ENCODE data around the gene NACC2. TPM values are rescaled to one million over a fixed set of nuclear protein-coding genes. Genes with fewer than 3 reads are reported as not detected.
A peak's percentile ranks its signal among the peaks of the same experiment; 100 is the strongest.

Gene NACC2
- total RNA-seq, 2 experiments from 2014 or later = 8.1 to 8.5 TPM

DNA sequence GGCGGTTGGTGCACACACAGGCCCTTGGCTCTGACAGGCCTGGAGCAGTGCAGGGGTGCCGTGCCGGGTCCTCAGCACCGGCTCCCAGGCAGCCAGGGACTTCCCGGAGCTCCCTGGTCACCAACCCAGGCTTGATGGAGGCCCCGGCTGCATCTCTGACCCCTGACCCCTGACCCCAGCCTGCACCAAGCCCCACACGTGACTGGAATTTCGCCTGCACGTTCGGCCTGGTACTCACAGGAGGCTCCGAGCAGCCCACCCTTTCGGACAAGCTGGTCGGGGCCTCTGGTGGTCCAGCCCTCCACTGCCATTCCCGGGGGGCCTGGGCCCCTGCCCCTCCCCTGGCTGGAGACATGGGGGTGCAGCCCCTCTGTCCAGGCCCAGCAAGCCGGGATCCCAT lies 108.5 kb downstream of the NACC2 start:
- no peaks in the 10 kb centered on the region for H3K36me3 Mint-ChIP-seq
- H3K9me3 Mint-ChIP-seq = no peaks in the 10 kb centered on the region

DNA sequence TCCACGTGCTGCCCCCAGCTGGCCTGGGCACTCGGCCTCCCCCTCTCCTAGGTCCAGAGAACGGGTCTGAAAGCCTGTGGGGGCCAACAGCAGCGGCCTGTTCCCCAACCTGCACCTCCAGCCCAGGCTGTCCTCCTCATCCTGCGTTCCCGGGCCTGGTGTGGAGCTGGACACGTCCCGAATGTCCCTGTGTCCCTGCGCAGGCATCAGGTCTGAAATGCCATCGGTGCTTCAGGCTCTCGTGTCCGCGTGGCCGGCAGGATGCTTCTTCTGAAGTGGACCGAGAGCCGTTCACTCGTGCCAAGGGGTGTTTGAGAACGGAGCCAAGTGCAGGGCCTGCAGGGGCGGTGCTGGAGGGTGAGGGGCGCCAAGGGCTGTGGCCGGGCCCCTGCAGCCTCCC lies 109.2 kb downstream of the NACC2 start:
- H3K4me3 Mint-ChIP-seq = no peak overlapping the region
- no peak for DNase-seq
- H3K4me1 Mint-ChIP-seq (ENCODE audit: low read depth) = peaks cover 3% of the 10 kb centered on the region
- POLR2A ChIA-PET = no interaction called here
- no peak overlapping the region for H3K27ac Mint-ChIP-seq
- intact Hi-C loops (cut with micrococcal nuclease) = no loop called here
- H3K36me3 Mint-ChIP-seq = no peaks in the 10 kb centered on the region
- CTCF ChIA-PET = no interaction called here
- no peaks in the 10 kb centered on the region for H3K9me3 Mint-ChIP-seq
- no peaks in the 10 kb centered on the region for H3K27me3 Mint-ChIP-seq

More for the DNA sequence above, 108.5 kb downstream of the NACC2 start:
- no peaks in the 10 kb centered on the region for H3K27me3 Mint-ChIP-seq
- no peak overlapping the region for H3K4me3 Mint-ChIP-seq
- no peak overlapping the region for H3K27ac Mint-ChIP-seq
- no peak for DNase-seq
- intact Hi-C loops (cut with micrococcal nuclease) = no loop called here
- ChIA-PET POLR2A (no interaction called here), CTCF (interaction anchor here (1.2 to 1.4 kb wide), 2 partner anchors 19 to 136 kb away, joined by 3 to 4 read pairs; no protein-coding TSS in a partner anchor)
- H3K4me1 Mint-ChIP-seq (ENCODE audit: low read depth) = peaks cover 7% of the 10 kb centered on the region

DNA sequence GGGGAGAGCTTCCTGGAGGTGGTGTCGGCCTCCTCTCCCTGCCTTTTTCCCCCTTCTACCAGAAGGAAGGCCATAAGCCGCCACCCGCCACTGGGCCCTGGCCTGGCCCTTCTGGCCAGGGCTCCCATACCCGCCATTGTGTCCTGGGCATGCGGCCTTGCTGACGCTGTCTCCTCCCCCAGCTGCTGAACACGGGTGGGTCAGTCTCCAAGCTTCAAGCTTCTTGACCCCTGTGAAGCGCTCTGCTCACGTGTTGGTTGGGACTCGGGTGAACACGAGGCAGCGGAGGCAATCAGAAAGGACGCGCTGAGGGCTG lies 109.7 kb downstream of the NACC2 start:
- no peak for DNase-seq
- intact Hi-C loops (cut with micrococcal nuclease) = no loop called here
- Mint-ChIP-seq H3K27ac (no peak overlapping the region), H3K9me3 (no peaks in the 10 kb centered on the region), H3K4me3 (no peak overlapping the region), H3K4me1 (ENCODE audit: low read depth) (peaks cover 3% of the 10 kb centered on the region), H3K27me3 (no peaks in the 10 kb centered on the region), H3K36me3 (no peaks in the 10 kb centered on the region)
- POLR2A ChIA-PET = no interaction called here
- CTCF ChIA-PET = no interaction called here

DNA sequence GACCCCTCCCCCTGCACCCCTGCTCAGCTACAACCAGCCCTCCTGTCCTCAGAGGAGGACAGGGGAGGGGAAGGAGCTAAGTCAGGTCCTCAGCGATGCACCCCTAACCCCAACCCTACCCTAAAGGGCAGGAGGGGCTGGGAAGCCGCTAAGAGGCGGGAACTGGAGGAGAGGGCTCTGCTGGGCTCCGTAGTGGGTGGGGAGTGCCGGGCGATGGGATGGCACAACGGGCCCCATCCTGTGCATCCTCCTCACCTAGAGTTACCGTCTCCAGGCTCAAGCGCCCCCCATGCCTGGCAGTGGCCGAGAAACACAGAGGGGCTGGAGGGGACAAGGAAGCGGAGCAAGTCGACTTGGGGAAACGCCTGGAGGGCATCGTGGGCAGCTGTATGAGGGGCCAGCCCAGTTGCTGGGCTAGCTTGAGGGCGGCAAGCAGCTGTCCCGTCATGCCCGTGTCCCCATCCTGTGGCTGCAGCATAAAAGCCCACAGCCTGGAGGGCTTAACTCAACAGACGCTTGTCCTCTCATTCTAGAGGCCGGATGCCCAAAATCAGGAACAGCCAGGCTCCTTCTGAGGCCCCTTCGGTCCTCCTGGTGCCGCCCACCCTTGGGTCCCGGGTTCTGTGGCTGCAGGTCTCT lies 110.9 kb downstream of the NACC2 start:
- POLR2A ChIA-PET = no interaction called here
- H3K9me3 Mint-ChIP-seq = no peaks in the 10 kb centered on the region
- no peaks in the 10 kb centered on the region for H3K27me3 Mint-ChIP-seq
- DNase-seq = no peak
- CTCF ChIA-PET = no interaction called here
- peaks cover 6% of the 10 kb centered on the region for H3K4me1 Mint-ChIP-seq (ENCODE audit: low read depth)
- no peaks in the 10 kb centered on the region for H3K36me3 Mint-ChIP-seq
- intact Hi-C loops (cut with micrococcal nuclease) = no loop called here
- no peak overlapping the region for H3K27ac Mint-ChIP-seq
- no peak overlapping the region for H3K4me3 Mint-ChIP-seq

DNA sequence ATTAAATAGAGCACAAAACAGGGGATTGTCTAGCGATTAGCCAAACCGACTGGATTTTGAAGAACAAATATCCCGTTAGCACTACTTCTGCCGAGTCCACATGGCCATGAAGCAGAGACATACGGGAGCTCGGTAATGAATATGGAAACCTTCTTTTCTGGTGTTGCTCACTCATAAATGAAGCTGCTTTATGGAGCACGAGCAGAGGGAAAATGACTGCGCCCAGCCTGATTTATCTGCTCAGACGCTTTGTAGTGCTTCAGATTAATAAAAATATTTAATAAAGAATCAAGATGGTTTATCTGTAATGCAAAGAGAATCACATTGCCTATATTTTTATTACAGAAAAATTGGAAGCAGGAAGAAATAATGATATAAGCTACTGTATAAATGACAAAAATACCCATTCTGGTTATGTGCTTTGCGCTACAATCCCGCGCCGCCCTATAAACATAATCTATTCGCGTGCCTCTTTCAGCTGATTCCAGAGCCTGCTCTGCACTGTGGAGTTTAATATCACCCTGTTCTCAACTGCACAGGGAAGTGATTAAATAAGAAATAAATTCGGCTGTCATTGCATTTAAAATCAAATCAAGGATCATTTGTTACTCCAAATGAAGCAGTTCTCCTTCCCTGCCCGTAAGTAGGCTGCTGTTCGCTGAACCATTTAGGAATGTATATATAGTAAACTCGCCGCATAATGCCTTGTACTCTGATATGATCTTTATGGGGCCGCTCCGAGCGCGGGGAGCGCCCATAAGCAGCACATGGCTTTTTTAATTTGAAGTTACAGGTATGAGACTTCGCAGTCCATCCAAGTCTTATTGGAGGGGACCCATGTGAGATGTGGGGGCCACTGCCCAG lies 111.6 kb downstream of the NACC2 start:
- Mint-ChIP-seq H3K27me3 (no peaks in the 10 kb centered on the region), H3K27ac (no peak overlapping the region), H3K36me3 (no peaks in the 10 kb centered on the region), H3K4me3 (no peak overlapping the region), H3K4me1 (ENCODE audit: low read depth) (peaks cover 11% of the 10 kb centered on the region), H3K9me3 (no peaks in the 10 kb centered on the region)
- POLR2A ChIA-PET = no interaction called here
- CTCF ChIA-PET = interaction anchor here (0.9 kb wide), 1 partner anchor 16 kb away, joined by 6 read pairs; no protein-coding TSS in a partner anchor
- intact Hi-C loops (cut with micrococcal nuclease) = no loop called here
- DNase-seq = no peak

DNA sequence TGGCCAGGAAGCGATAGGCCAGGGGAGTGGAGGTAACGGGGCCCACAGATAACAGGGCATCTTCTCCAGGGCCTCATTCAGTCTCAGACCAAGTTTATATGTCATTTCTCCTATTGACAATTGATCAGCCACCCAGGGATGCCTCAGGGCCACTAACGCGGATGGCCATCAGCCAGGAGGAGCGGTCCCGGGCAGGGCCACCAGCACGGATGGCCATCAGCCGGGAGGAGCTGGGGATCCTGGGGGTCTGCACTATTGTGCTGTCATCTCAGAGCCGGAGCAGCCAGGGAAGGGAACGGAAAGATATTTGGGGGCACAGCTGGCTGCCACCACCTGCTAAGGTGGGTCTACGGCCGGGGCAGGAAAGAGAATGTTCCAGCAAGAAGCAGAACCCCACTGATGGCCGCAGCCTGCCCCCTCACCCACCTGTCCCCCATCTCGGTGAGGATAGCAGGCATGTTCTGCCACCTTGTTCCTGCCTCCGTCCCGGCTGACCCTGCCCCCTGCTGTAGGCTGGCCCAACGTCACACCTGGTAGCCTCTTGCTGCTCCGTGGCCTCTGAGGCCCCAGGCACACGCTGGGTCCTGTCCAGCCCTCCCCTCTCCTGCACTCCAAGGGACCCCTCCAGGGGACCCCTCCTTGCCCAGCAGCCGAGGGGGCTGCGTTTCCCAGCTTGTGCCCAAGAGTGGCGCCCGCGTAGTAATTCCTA lies 112.4 kb downstream of the NACC2 start:
- POLR2A ChIA-PET = no interaction called here
- CTCF ChIA-PET = interaction anchor here (0.9 kb wide), 1 partner anchor 15 kb away, joined by 6 read pairs; no protein-coding TSS in a partner anchor
- DNase-seq = no peak
- H3K4me1 Mint-ChIP-seq (ENCODE audit: low read depth) = peaks cover 11% of the 10 kb centered on the region
- no peaks in the 10 kb centered on the region for H3K36me3 Mint-ChIP-seq
- H3K9me3 Mint-ChIP-seq = no peaks in the 10 kb centered on the region
- no peaks in the 10 kb centered on the region for H3K27me3 Mint-ChIP-seq
- intact Hi-C loops (cut with micrococcal nuclease) = no loop called here
- H3K27ac Mint-ChIP-seq = no peak overlapping the region
- H3K4me3 Mint-ChIP-seq = no peak overlapping the region

DNA sequence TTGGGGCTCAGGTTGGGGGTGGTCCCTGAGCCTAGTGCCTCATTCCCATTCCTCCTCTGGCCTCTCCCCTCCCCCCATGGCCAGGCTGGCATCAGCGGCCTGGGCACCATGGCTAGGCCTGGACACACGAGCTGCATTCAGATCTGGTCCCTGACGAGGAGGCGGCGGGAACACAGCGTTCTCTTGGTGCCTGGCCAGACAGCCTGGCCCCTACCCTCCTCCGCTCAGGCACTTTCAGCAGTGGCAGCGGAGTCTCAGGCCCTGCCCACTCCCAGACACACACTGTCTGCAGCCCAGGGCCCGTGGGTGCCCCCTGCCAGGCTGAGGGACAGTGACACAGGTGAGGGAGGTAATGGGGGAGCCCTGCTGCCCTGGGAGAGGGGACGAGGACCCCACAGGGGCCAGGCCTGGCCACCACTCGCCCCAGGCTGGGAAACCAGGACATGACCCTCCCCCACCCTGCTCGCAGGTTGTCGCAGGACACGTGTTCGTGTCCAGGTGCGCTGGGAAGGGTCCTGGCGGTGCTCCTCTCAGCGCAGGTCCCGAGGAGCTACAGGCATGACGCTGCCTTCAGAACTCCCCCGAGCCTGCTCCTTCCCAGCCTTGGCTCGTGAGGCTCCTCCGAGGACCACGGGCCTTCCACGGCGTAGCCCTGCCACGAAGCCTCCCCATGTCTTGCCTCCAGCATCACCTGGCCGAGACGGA lies 114.0 kb downstream of the NACC2 start:
- no peak overlapping the region for H3K4me3 Mint-ChIP-seq
- H3K27ac Mint-ChIP-seq = no peak overlapping the region

DNA sequence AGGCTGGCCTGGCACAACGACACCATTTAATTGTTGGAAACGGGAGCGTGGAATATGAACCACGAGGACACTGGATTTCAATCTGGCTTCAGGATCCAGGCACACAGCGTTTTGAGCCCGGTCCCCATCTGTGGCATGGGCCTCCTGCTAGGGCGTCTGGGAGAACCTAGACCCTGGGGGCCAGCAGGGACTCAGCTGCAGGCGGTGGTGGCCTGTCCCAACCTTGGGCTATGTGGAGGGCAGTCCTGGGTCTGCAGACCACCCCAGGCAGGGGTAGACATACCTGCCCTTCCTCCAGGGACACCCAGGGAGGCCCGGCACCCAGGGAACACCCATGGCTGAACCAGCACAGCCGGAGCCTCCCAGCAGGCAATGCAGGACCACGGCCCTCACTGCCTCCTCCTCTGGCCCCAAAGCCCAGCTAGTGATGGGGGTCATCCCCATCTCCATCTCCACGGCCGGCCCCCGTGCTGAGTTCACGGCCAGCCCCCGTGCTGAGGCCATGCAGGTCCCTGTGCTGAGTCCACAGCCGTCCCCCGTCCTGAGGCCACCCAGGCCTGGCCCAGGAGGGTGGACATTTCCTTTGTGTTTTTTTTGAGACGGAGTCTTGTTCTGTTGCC lies 115.4 kb downstream of the NACC2 start:
- intact Hi-C loops (cut with micrococcal nuclease) = no loop called here
- CTCF ChIA-PET = interaction anchor here (1.1 kb wide), 1 partner anchor 12 kb away, joined by 3 read pairs; no protein-coding TSS in a partner anchor
- no peak overlapping the region for H3K27ac Mint-ChIP-seq
- no peak overlapping the region for H3K4me3 Mint-ChIP-seq
- H3K4me1 Mint-ChIP-seq (ENCODE audit: low read depth) = peaks cover 11% of the 10 kb centered on the region
- DNase-seq = no peak
- no peaks in the 10 kb centered on the region for H3K27me3 Mint-ChIP-seq
- POLR2A ChIA-PET = no interaction called here
- H3K9me3 Mint-ChIP-seq = no peaks in the 10 kb centered on the region
- no peaks in the 10 kb centered on the region for H3K36me3 Mint-ChIP-seq

More for the DNA sequence above, 114.0 kb downstream of the NACC2 start:
- no peaks in the 10 kb centered on the region for H3K36me3 Mint-ChIP-seq
- no peaks in the 10 kb centered on the region for H3K9me3 Mint-ChIP-seq
- no peaks in the 10 kb centered on the region for H3K27me3 Mint-ChIP-seq
- CTCF ChIA-PET = no interaction called here
- intact Hi-C loops (cut with micrococcal nuclease) = no loop called here
- H3K4me1 Mint-ChIP-seq (ENCODE audit: low read depth) = peaks cover 11% of the 10 kb centered on the region
- POLR2A ChIA-PET = no interaction called here
- no peak for DNase-seq

DNA sequence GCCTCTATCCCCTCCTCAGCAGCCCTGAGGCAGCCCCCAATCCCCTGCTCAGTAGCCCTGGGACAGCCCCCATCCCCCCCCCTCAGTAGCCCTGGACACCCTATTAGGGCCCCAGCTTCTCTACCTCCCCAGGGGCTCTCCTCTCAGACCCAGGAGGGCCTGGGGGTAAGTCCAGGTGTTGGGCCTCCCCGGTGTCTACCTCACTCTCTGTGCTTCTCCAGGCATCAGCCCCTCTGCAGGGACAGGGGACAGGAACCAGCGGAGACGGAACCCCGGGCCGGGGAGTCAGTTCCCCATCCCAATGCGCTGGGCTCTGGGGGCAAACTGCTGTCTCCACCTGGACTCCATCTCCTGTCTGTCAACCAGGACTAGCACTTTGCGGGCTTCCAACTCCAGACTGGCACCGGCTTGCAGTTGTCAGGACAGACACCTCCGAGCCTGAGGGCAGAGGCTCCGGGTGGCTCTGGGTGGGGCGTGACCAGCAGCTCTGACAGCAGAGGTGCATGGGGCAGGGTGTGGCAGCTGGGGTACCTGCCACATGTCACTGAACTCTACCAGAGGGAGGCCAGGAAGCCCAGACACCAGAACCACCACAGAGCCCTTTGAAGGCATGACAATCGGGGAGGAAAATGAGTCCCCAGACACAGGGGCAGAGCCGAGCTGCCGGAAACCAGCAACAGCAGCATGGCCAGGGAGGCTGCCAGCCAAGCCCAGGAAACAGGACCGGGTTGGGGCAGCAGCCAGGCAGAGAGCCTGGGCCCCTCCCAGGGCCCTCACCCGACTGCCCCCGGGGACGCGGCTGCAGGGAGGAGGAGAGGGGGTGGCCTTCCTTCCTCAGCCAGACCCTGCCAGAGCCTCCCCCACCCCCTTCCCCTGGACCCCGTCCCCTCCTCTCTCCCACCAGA lies 116.2 kb downstream of the NACC2 start:
- CTCF ChIA-PET = interaction anchor here (0.6 to 1.1 kb wide), 3 partner anchors 12 to 140 kb away, joined by 3 read pairs; partner anchors contain the start of gene UBAC1
- Mint-ChIP-seq H3K4me1 (ENCODE audit: low read depth) (peaks cover 11% of the 10 kb centered on the region), H3K9me3 (no peaks in the 10 kb centered on the region), H3K36me3 (no peaks in the 10 kb centered on the region), H3K27ac (no peak overlapping the region), H3K27me3 (no peaks in the 10 kb centered on the region), H3K4me3 (no peak overlapping the region)
- intact Hi-C loops (cut with micrococcal nuclease) = no loop called here
- POLR2A ChIA-PET = no interaction called here
- peak; percentile 57 for DNase-seq

DNA sequence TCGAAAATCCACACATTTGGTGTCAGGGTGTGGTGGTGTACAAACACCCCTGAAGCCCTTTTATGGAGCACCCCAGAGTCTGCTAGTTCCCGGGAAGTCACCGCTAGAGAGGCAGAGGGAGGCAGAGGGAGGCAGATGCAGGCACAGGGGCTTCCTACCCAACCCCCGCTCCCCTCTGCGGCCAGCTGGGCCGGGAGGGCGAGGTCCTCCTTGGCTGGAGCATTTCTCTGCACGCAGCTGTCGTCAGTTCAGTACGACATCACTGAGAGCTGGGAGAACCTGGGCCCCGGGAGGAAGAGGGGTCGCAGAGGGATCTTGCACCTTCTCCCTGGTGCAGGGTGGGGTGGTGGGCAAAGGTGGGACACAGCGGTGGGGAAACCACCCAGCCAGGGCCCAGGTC lies 118.1 kb downstream of the NACC2 start:
- intact Hi-C loops (cut with micrococcal nuclease) = no loop called here
- CTCF ChIA-PET = interaction anchor here (1.4 kb wide), 1 partner anchor 9 kb away, joined by 6 read pairs; no protein-coding TSS in a partner anchor
- H3K27me3 Mint-ChIP-seq = no peaks in the 10 kb centered on the region
- POLR2A ChIA-PET = no interaction called here
- H3K27ac Mint-ChIP-seq = no peak overlapping the region
- H3K4me3 Mint-ChIP-seq = no peak overlapping the region
- no peaks in the 10 kb centered on the region for H3K9me3 Mint-ChIP-seq
- no peaks in the 10 kb centered on the region for H3K36me3 Mint-ChIP-seq
- H3K4me1 Mint-ChIP-seq (ENCODE audit: low read depth) = peaks cover 11% of the 10 kb centered on the region
- DNase-seq = no peak

DNA sequence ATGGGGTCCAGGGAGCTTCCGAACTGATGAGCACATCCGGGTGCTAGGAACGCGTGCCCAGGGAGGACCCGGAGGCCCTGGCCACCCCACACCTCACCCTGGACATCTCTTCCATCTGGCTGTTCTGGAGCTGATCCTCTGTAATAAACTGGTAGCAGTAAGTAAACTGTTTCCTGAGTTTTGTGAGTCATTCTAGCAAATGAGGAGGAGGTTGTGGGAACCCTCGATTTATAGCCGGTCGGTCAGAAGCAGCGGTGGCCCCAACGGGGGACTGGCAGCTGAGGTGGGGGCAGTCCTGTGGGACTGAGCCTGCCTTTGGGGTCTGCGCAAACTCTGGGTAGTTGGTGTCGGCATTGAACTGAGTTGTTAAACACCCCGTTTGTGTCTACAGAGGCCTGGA lies 118.6 kb downstream of the NACC2 start:
- no peak overlapping the region for H3K4me3 Mint-ChIP-seq
- no peaks in the 10 kb centered on the region for H3K36me3 Mint-ChIP-seq
- no peak for DNase-seq
- intact Hi-C loops (cut with micrococcal nuclease) = no loop called here
- H3K9me3 Mint-ChIP-seq = no peaks in the 10 kb centered on the region
- no peaks in the 10 kb centered on the region for H3K27me3 Mint-ChIP-seq
- no peak overlapping the region for H3K27ac Mint-ChIP-seq
- ChIA-PET POLR2A (no interaction called here), CTCF (interaction anchor here (1.4 kb wide), 1 partner anchor 9 kb away, joined by 6 read pairs; no protein-coding TSS in a partner anchor)
- H3K4me1 Mint-ChIP-seq (ENCODE audit: low read depth) = peaks cover 11% of the 10 kb centered on the region
